ENCODE results near the gene PCCA.

PCCA gene

DNA sequence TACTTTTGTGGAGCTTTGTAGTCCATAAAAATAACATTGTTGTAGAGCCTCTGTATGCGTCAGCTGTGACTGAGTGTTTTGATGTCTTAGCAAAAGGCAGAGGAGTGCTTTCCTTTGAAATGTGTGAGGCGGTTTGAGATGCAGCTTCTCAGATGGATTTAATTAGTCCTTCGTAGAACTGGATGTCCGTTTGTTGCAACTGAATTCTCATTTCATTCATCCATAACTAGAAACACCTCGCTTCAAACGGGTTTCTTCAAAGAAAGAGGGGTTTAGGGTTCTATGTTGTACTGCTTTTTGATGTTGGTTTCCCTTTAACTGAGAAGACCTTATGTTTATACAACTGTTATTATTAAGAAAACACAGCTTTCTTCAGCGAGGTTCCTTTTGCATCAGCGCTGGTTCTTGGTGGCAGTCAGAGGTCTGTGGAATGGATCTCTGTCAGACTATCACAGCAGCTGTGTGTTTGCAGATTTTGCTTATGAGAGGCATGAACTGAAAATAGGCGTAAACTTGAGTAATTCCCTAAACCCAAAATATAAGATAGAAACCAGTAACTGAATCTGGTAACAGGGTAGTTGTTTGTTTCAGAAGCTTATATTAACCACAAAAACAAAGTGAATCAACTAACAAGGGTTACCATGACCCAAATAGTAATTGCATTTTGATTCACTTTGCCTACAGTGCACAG lies 305.3 kb downstream of the PCCA start:
- Histone ChIP-seq H3K36me3 (ENCODE audit: low read length) (no peaks in the 10 kb centered on the region), H3K4me2 (ENCODE audit: low read depth, low read length, poor library complexity, severe bottlenecking) (no peak overlapping the region), H3K27ac (ENCODE audit: low read depth, low read length) (no peak overlapping the region), H3F3A (ENCODE audit: insufficient read depth) (no peaks in the 10 kb centered on the region), H2AFZ (ENCODE audit: low read depth, low read length, severe bottlenecking) (no peak overlapping the region), H3K9me2 (replicated peaks; ENCODE audit: insufficient read depth, low read length) (no peaks in the 10 kb centered on the region), H3K79me2 (ENCODE audit: insufficient read depth, low read length) (no peaks in the 10 kb centered on the region), H4K20me1 (ENCODE audit: low read depth, low read length) (no peaks in the 10 kb centered on the region), H3K4me3 (ENCODE audit: insufficient read depth, low read length, poor library complexity, severe bottlenecking) (no peak overlapping the region), H3K9ac (ENCODE audit: low read length) (no peak overlapping the region), H3K27me3 (ENCODE audit: low read length) (no peaks in the 10 kb centered on the region), H3K9me3 (ENCODE audit: insufficient read depth, low read length) (no peaks in the 10 kb centered on the region)
- no peak for TF ChIP-seq EZH2phosphoT487 (conservative IDR thresholded peaks at IDR 0.05; ENCODE audit: low read length)
- TF ChIP-seq, protein P1, sequence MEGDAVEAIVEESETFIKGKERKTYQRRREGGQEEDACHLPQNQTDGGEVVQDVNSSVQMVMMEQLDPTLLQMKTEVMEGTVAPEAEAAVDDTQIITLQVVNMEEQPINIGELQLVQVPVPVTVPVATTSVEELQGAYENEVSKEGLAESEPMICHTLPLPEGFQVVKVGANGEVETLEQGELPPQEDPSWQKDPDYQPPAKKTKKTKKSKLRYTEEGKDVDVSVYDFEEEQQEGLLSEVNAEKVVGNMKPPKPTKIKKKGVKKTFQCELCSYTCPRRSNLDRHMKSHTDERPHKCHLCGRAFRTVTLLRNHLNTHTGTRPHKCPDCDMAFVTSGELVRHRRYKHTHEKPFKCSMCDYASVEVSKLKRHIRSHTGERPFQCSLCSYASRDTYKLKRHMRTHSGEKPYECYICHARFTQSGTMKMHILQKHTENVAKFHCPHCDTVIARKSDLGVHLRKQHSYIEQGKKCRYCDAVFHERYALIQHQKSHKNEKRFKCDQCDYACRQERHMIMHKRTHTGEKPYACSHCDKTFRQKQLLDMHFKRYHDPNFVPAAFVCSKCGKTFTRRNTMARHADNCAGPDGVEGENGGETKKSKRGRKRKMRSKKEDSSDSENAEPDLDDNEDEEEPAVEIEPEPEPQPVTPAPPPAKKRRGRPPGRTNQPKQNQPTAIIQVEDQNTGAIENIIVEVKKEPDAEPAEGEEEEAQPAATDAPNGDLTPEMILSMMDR (IDR thresholded peaks at IDR 0.05; ENCODE audit: insufficient read depth, low read length, poor library complexity, severe bottlenecking), result no peak

DNA sequence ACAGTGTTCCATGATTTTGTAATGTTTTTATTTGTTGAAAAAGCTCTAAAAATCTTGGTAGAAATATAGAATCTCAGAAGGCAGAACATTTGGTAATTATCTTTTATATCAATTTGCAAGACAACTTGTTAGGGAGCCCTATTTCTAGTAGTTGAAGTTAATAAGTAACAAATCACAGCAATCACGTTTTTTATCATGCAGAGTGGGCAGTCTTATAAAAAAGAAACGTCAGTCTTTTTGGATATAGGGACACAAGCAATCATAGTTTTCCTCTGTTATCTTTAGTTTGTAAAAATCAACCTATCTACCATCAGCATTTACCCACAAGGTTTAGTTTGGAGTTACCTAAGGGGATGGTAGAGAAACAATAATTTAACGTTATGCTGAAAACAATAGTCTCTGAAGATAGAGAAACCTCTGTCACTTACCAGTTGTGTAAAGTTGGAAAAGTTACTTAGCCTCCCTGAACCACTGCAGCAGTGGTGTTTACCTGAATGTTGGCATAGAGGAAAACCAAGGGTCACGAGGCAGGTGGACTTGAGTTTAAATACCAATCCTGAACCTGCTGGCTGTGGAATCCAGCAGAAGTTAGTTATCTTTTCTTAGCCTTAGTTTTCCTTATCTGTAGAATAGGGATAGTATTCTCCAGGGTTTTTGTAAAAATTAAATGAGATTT lies 306.9 kb downstream of the PCCA start:
- H3K9ac ChIP-seq (ENCODE audit: low read length), result no peak overlapping the region
- TF ChIP-seq EZH2phosphoT487 (conservative IDR thresholded peaks at IDR 0.05; ENCODE audit: low read length), result no peak
- TF ChIP-seq, protein P1 (IDR thresholded peaks at IDR 0.05; ENCODE audit: insufficient read depth, low read length, poor library complexity, severe bottlenecking), result no peak

DNA sequence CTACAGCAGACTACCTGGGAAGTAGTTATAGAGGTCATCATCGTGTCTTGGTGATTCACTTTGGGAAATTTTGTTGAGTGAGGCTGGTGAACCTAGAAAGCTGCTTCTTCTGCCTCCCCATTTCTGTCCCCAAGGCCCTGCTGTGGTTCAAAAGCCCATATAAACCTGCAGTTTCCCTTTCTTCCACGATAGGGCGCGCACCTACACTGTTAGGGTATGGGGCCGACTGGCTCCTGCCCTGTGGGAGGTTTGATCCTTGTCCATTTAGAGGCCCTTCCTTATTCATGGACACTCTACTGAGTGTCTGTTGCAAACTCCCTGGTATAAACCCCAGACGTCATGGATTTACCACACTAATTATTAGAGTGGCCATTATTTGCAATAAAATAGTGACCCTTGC lies 307.9 kb downstream of the PCCA start:
- Histone ChIP-seq H3F3A (ENCODE audit: insufficient read depth) (no peaks in the 10 kb centered on the region), H3K27me3 (ENCODE audit: low read length) (no peaks in the 10 kb centered on the region), H3K27ac (ENCODE audit: low read depth, low read length) (no peak overlapping the region), H3K9me3 (ENCODE audit: insufficient read depth, low read length) (no peaks in the 10 kb centered on the region), H2AFZ (ENCODE audit: low read depth, low read length, severe bottlenecking) (no peak overlapping the region), H3K79me2 (ENCODE audit: insufficient read depth, low read length) (no peaks in the 10 kb centered on the region), H3K9ac (ENCODE audit: low read length) (no peak overlapping the region), H3K4me3 (ENCODE audit: insufficient read depth, low read length, poor library complexity, severe bottlenecking) (no peak overlapping the region), H3K9me2 (replicated peaks; ENCODE audit: insufficient read depth, low read length) (no peaks in the 10 kb centered on the region), H4K20me1 (ENCODE audit: low read depth, low read length) (no peaks in the 10 kb centered on the region), H3K36me3 (ENCODE audit: low read length) (no peaks in the 10 kb centered on the region), H3K4me2 (ENCODE audit: low read depth, low read length, poor library complexity, severe bottlenecking) (no peak overlapping the region)
- TF ChIP-seq, protein P1 (IDR thresholded peaks at IDR 0.05; ENCODE audit: insufficient read depth, low read length, poor library complexity, severe bottlenecking), result no peak
- TF ChIP-seq EZH2phosphoT487 (conservative IDR thresholded peaks at IDR 0.05; ENCODE audit: low read length), result no peak

More for the DNA sequence above, 306.9 kb downstream of the PCCA start:
- Histone ChIP-seq H3K36me3 (ENCODE audit: low read length) (no peaks in the 10 kb centered on the region), H3K4me2 (ENCODE audit: low read depth, low read length, poor library complexity, severe bottlenecking) (no peak overlapping the region), H3K79me2 (ENCODE audit: insufficient read depth, low read length) (no peaks in the 10 kb centered on the region), H3K9me3 (ENCODE audit: insufficient read depth, low read length) (no peaks in the 10 kb centered on the region), H2AFZ (ENCODE audit: low read depth, low read length, severe bottlenecking) (no peak overlapping the region), H3K27ac (ENCODE audit: low read depth, low read length) (no peak overlapping the region), H3K27me3 (ENCODE audit: low read length) (no peaks in the 10 kb centered on the region), H3K9me2 (replicated peaks; ENCODE audit: insufficient read depth, low read length) (no peaks in the 10 kb centered on the region), H3F3A (ENCODE audit: insufficient read depth) (no peaks in the 10 kb centered on the region), H3K4me3 (ENCODE audit: insufficient read depth, low read length, poor library complexity, severe bottlenecking) (no peak overlapping the region), H4K20me1 (ENCODE audit: low read depth, low read length) (no peaks in the 10 kb centered on the region)
